K562 (cell line): ENCODE data around the gene MFN1. TPM values are rescaled to one million over a fixed set of nuclear protein-coding genes. Genes with fewer than 3 reads are reported as not detected.

ENCODE experiments used
- C11orf30 ChIP-seq: fragments of 450-650 bp; IDR thresholded peaks from 2 replicates; pipeline ENCODE4 v1.6.1; 2016; ENCODE audit warnings: low read depth, mild to moderate bottlenecking
- GABPB2 ChIP-seq: fragments of 250-450 bp; sonication (Bioruptor Pico); conservative IDR thresholded peaks from 2 replicates; pipeline ENCODE4 v1.5.1; 2021; ENCODE audit warnings: mild to moderate bottlenecking
- KDM2B ChIP-seq: fragments of 250-450 bp; sonication (Bioruptor Pico); IDR thresholded peaks from 2 replicates; pipeline ENCODE4 v1.8.0; 2021; ENCODE audit warnings: mild to moderate bottlenecking, moderate library complexity
- MCM2 ChIP-seq: fragments of 450-650 bp; IDR thresholded peaks from 2 replicates; pipeline ENCODE4 v1.6.1; 2017; ENCODE audit warnings: low read depth, mild to moderate bottlenecking
- MED1 ChIP-seq: sonication (generic); formaldehyde crosslinking; IDR thresholded peaks from 2 replicates; pipeline ENCODE4 v1.8.1; 2023; ENCODE audit warnings: missing genetic modification reagents, borderline replicate concordance
- NFE2L1 ChIP-seq: fragments of 450-650 bp; IDR thresholded peaks from 2 replicates; pipeline ENCODE4 v1.6.1; 2016; ENCODE audit warnings: missing genetic modification characterization, low read depth, mild to moderate bottlenecking, missing compliant biosample characterization, moderate library complexity, borderline replicate concordance
- POLR2AphosphoS5 ChIP-seq: IDR thresholded peaks from 2 replicates; pipeline ENCODE4 v1.6.1; 2011; ENCODE audit warnings: mild to moderate bottlenecking, low read depth, low read length, moderate library complexity; ENCODE audit not compliant: control insufficient read depth, insufficient read depth
- RCOR1 ChIP-seq, 2 experiments: IDR thresholded peaks; 2 replicates each; pipeline ENCODE4 v1.6.1; 2012; ENCODE audit warnings: low read depth in 2 of 2, low read length in 2 of 2, borderline replicate concordance in 1 of 2, improper control_type of control experiment in 1 of 2
- SIX5 ChIP-seq, 2 experiments: IDR thresholded peaks; 2 replicates each; pipeline ENCODE4 v1.6.1; 2011; ENCODE audit warnings: low read length in 2 of 2, borderline replicate concordance in 1 of 2, low read depth in 1 of 2, mild to moderate bottlenecking in 1 of 2, moderate library complexity in 1 of 2; ENCODE audit not compliant: insufficient read depth in 1 of 2
- SMARCA4 ChIP-seq: fragments of 450-650 bp; IDR thresholded peaks from 2 replicates; pipeline ENCODE4 v1.6.1; 2016
- TBP ChIP-seq: optimal IDR thresholded peaks from 2 replicates; pipeline ENCODE3; 2011; ENCODE audit warnings: low read depth, low read length, improper control_type of control experiment
- XRCC4 ChIP-seq: IDR thresholded peaks from one replicate; pipeline ENCODE4 v1.6.1; 2011; ENCODE audit not compliant: insufficient read depth, insufficient read length; ENCODE audit errors: extremely low read depth
- ZFP30 ChIP-seq: fragments of 250-450 bp; sonication (Bioruptor Pico); IDR thresholded peaks from 2 replicates; pipeline ENCODE4 v1.8.0; 2022; ENCODE audit warnings: moderate library complexity, mild to moderate bottlenecking, inconsistent platforms, borderline replicate concordance
- ZNF124 ChIP-seq: sonication (generic); formaldehyde crosslinking; IDR thresholded peaks from 2 replicates; pipeline ENCODE4 v1.8.1; 2022; ENCODE audit warnings: missing genetic modification reagents
- ZNF785 ChIP-seq: fragments of 250-450 bp; sonication (Bioruptor Pico); IDR thresholded peaks from 2 replicates; pipeline ENCODE4 v1.4.0; 2020; ENCODE audit warnings: mild to moderate bottlenecking
- polyA plus RNA-seq, 8 experiments: library from polyadenylated mRNA; depleted of rRNA in 4 of 8; stranded (reverse) in 5 of 8; unstranded in 3 of 8; fragments of >200 nt; fragmentation: Nextera tagmentation in 2 of 8; fragmentation: Illumina TruSeq in 1 of 8; extraction: Ambion mirVana in 2 of 8; extraction: Trizol in 1 of 8; gene quantifications; 2 replicates each; pipeline versions ENCODE4 v1.2.1 to v1.2.3, GENCODE V29; 2011 to 2014; ENCODE audit warnings: inconsistent platforms in 1 of 8, missing spikeins in 1 of 8
- total RNA-seq, 7 experiments: library from RNA; depleted of rRNA in 6 of 7; stranded (reverse); fragments of >200 nt in 6 of 7; fragmentation: Illumina TruSeq in 2 of 7; extraction: Trizol in 2 of 7; gene quantifications; 2 replicates each; pipeline versions ENCODE4 v1.2.1 to v1.2.3, GENCODE V29; 2011 to 2021; ENCODE audit warnings: low replicate concordance in 1 of 7
- TF ChIP-seq, protein P1 (sequence below): sonication (generic); formaldehyde crosslinking; IDR thresholded peaks from 2 replicates; pipeline ENCODE4 v1.8.0; 2022; ENCODE audit warnings: mild to moderate bottlenecking, missing genetic modification reagents, borderline replicate concordance
- TF ChIP-seq, protein P2 (sequence below): fragments of 200-800 bp; sonication (Bioruptor generic); IDR thresholded peaks from 2 replicates; pipeline ENCODE4 v1.6.1; 2017; ENCODE audit warnings: missing genetic modification characterization, missing compliant biosample characterization
- TF ChIP-seq, protein P3 (sequence below): fragments of 450-650 bp; IDR thresholded peaks from 2 replicates; pipeline ENCODE4 v1.6.1; 2016; ENCODE audit warnings: antibody characterized with exemption
- TF ChIP-seq, protein P4 (sequence below): IDR thresholded peaks from 2 replicates; pipeline ENCODE4 v1.6.1; 2011; ENCODE audit warnings: borderline replicate concordance, low read depth, mild to moderate bottlenecking, moderate library complexity, low read length; ENCODE audit not compliant: insufficient read depth, poor library complexity, severe bottlenecking
- TF ChIP-seq, protein P5 (sequence below): fragments of 450-650 bp; IDR thresholded peaks from 2 replicates; pipeline ENCODE4 v1.6.1; 2016

Gene MFN1
- total and polyA plus RNA-seq, 9 of the 15 experiments (the other 6 are each of a cell fraction or from before 2014, with no cell fraction given): 10.5 to 42.7 (median 22.6) TPM

DNA sequence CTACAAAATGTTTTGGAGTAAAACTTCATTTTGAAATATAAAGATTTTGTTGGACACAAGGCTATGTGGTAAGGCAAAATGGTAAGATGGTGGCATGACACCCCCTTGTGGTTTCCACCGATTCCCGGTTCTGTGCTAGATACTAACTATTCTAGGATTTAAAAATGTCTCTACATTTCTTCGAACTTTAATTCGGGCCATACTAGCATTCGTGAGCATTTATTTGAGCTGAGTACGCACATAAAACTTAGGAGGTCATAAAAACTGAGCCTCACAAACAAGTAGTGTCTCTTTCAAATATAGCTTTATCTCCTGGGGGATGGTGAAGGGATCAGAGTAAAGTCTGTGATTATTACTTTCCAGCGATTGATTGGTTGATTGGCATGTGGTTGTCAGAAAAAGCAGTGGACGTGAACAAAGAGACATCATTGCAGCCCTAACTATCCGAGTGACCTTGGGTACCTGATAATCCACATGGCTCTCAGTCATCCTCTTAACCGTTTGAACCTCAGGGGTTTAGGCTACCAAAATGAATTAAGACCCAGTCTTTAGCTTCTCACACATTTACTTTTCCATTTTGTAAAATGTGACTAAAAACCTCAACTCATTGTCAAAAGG, 25.7 kb upstream of the MFN1 start (continued):
- TF ChIP-seq, protein P1, sequence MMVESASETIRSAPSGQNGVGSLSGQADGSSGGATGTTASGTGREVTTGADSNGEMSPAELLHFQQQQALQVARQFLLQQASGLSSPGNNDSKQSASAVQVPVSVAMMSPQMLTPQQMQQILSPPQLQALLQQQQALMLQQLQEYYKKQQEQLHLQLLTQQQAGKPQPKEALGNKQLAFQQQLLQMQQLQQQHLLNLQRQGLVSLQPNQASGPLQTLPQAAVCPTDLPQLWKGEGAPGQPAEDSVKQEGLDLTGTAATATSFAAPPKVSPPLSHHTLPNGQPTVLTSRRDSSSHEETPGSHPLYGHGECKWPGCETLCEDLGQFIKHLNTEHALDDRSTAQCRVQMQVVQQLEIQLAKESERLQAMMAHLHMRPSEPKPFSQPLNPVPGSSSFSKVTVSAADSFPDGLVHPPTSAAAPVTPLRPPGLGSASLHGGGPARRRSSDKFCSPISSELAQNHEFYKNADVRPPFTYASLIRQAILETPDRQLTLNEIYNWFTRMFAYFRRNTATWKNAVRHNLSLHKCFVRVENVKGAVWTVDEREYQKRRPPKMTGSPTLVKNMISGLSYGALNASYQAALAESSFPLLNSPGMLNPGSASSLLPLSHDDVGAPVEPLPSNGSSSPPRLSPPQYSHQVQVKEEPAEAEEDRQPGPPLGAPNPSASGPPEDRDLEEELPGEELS (CRISPR knock-in tag): no peak
- TF ChIP-seq POLR2AphosphoS5: no peak
- no peak for TF ChIP-seq SIX5 (IDR thresholded peaks at IDR 0.05; ENCODE audit: borderline replicate concordance in 1 of 2, insufficient read depth in 1 of 2, low read depth in 1 of 2, low read length in 2 of 2)
- TF ChIP-seq TBP: peak; percentile 17
- no peak for TF ChIP-seq ZFP30 (CRISPR knock-in tag)
- TF ChIP-seq C11orf30: 0 out of 2 replicates have a peak, but pooled peaks have one; percentile 19
- TF ChIP-seq ZNF785 (CRISPR knock-in tag): no peak
- TF ChIP-seq GABPB2 (CRISPR knock-in tag): no peak
- TF ChIP-seq, protein P2, sequence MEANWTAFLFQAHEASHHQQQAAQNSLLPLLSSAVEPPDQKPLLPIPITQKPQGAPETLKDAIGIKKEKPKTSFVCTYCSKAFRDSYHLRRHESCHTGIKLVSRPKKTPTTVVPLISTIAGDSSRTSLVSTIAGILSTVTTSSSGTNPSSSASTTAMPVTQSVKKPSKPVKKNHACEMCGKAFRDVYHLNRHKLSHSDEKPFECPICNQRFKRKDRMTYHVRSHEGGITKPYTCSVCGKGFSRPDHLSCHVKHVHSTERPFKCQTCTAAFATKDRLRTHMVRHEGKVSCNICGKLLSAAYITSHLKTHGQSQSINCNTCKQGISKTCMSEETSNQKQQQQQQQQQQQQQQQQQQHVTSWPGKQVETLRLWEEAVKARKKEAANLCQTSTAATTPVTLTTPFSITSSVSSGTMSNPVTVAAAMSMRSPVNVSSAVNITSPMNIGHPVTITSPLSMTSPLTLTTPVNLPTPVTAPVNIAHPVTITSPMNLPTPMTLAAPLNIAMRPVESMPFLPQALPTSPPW (CRISPR knock-in tag): no peak
- no peak for TF ChIP-seq KDM2B
- peak in 1 of 2 experiments; percentile 24; a peak in 1 of 4 replicates for TF ChIP-seq RCOR1 (IDR thresholded peaks at IDR 0.05; ENCODE audit: borderline replicate concordance in 1 of 2, low read depth in 2 of 2, low read length in 2 of 2)
- TF ChIP-seq ZNF124 (CRISPR knock-in tag): no peak
- TF ChIP-seq SMARCA4: no peak
- TF ChIP-seq, protein P3, sequence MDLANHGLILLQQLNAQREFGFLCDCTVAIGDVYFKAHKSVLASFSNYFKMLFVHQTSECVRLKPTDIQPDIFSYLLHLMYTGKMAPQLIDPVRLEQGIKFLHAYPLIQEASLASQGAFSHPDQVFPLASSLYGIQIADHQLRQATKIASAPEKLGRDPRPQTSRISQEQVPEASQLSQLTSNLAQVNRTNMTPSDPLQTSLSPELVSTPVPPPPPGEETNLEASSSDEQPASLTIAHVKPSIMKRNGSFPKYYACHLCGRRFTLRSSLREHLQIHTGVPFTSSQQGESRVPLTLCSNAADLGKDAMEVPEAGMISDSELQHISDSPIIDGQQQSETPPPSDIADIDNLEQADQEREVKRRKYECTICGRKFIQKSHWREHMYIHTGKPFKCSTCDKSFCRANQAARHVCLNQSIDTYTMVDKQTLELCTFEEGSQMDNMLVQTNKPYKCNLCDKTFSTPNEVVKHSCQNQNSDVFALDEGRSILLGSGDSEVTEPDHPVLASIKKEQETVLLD: no peak
- no peak for TF ChIP-seq NFE2L1 (tag)
- TF ChIP-seq MED1 (CRISPR knock-in tag): no peak
- TF ChIP-seq, protein P4, sequence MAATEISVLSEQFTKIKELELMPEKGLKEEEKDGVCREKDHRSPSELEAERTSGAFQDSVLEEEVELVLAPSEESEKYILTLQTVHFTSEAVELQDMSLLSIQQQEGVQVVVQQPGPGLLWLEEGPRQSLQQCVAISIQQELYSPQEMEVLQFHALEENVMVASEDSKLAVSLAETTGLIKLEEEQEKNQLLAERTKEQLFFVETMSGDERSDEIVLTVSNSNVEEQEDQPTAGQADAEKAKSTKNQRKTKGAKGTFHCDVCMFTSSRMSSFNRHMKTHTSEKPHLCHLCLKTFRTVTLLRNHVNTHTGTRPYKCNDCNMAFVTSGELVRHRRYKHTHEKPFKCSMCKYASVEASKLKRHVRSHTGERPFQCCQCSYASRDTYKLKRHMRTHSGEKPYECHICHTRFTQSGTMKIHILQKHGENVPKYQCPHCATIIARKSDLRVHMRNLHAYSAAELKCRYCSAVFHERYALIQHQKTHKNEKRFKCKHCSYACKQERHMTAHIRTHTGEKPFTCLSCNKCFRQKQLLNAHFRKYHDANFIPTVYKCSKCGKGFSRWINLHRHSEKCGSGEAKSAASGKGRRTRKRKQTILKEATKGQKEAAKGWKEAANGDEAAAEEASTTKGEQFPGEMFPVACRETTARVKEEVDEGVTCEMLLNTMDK: peak; percentile 23
- TF ChIP-seq MCM2: no peak
- no peak for TF ChIP-seq XRCC4
- TF ChIP-seq, protein P5, sequence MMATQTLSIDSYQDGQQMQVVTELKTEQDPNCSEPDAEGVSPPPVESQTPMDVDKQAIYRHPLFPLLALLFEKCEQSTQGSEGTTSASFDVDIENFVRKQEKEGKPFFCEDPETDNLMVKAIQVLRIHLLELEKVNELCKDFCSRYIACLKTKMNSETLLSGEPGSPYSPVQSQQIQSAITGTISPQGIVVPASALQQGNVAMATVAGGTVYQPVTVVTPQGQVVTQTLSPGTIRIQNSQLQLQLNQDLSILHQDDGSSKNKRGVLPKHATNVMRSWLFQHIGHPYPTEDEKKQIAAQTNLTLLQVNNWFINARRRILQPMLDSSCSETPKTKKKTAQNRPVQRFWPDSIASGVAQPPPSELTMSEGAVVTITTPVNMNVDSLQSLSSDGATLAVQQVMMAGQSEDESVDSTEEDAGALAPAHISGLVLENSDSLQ: peak; percentile 78
